CD14-positive monocyte (primary cell): ENCODE data around the gene MPPED1. TPM values are rescaled to one million over a fixed set of nuclear protein-coding genes. Genes with fewer than 3 reads are reported as not detected.

Experiments used
- DNase-seq, 3 donors: peaks; one replicate each; pipeline ENCODE4 v3.0.0-alpha.2; 2011 to 2022
- H2AFZ ChIP-seq: 2 replicates; pipeline ENCODE4 v1.6.0; 2012; ENCODE audit warnings: mild to moderate bottlenecking, low read depth, low read length, inconsistent platforms; ENCODE audit not compliant: insufficient read depth, poor library complexity, severe bottlenecking
- H3K27ac ChIP-seq, 2 donors: 1 replicate in 1 of 2; 2 replicates in 1 of 2; pipeline ENCODE4 v1.5.1; 2012 to 2013; ENCODE audit warnings: low read length in 2 of 2, control low read depth in 1 of 2, inconsistent platforms in 1 of 2, low read depth in 1 of 2, mild to moderate bottlenecking in 1 of 2
- H3K27me3 ChIP-seq, 2 donors: one replicate each; pipeline versions ENCODE4 v1.6.0 to v1.6.1; 2011 to 2013; ENCODE audit warnings: low read length in 2 of 2; ENCODE audit not compliant: control insufficient read depth in 2 of 2, insufficient read depth in 2 of 2
- H3K36me3 ChIP-seq, 2 donors: replicated peaks in 1 of 2; 1 replicate in 1 of 2; 2 replicates in 1 of 2; pipeline versions ENCODE4 v1.5.1 to v1.6.1; 2012 to 2013; ENCODE audit warnings: low read length in 2 of 2, control low read depth in 1 of 2, inconsistent platforms in 1 of 2, mild to moderate bottlenecking in 1 of 2; ENCODE audit not compliant: insufficient read depth in 2 of 2, control insufficient read depth in 1 of 2
- H3K4me1 ChIP-seq, 2 donors: 1 replicate in 1 of 2; 2 replicates in 1 of 2; pipeline versions ENCODE4 v1.5.1 to v1.6.1; 2012 to 2013; ENCODE audit warnings: low read length in 2 of 2, control low read depth in 1 of 2, inconsistent platforms in 1 of 2, mild to moderate bottlenecking in 1 of 2, moderate library complexity in 1 of 2; ENCODE audit not compliant: insufficient read depth in 2 of 2, control insufficient read depth in 1 of 2
- H3K4me2 ChIP-seq: replicated peaks from 2 replicates; pipeline ENCODE3; 2012; ENCODE audit warnings: low read length, moderate library complexity, mild to moderate bottlenecking; ENCODE audit not compliant: poor library complexity, severe bottlenecking; ENCODE audit errors: extremely low read depth
- H3K4me3 ChIP-seq, 3 experiments: fragments of 200-600 bp in 1 of 3; sonication (generic) in 1 of 3; replicated peaks in 1 of 3; 1 replicate in 2 of 3; 2 replicates in 1 of 3; pipeline ENCODE4 v1.5.1; 2011 to 2013; ENCODE audit warnings: low read length in 3 of 3, mild to moderate bottlenecking in 3 of 3, control low read depth in 2 of 3, low read depth in 2 of 3, inconsistent platforms in 1 of 3, moderate library complexity in 1 of 3
- H3K79me2 ChIP-seq: 2 replicates; pipeline ENCODE4 v1.6.0; 2012; ENCODE audit warnings: mild to moderate bottlenecking, control low read depth, inconsistent platforms, low read length, moderate library complexity; ENCODE audit not compliant: insufficient read depth
- H3K9ac ChIP-seq: 2 replicates; pipeline ENCODE4 v1.6.0; 2017; ENCODE audit warnings: low read length, mild to moderate bottlenecking; ENCODE audit not compliant: insufficient read depth, poor library complexity, severe bottlenecking
- H3K9me3 ChIP-seq, 2 donors: replicated peaks in 1 of 2; 1 replicate in 1 of 2; 2 replicates in 1 of 2; pipeline versions ENCODE4 v1.5.1 to v1.6.1; 2012 to 2013; ENCODE audit warnings: low read length in 2 of 2, control low read depth in 1 of 2; ENCODE audit not compliant: control insufficient read depth in 1 of 2, insufficient read depth in 1 of 2
- H4K20me1 ChIP-seq: 2 replicates; pipeline ENCODE4 v1.6.0; 2012; ENCODE audit warnings: mild to moderate bottlenecking, low read length, control low read depth, moderate library complexity; ENCODE audit not compliant: insufficient read depth
- H3K27ac Mint-ChIP-seq, 7 donors: one replicate each; pipeline ENCODE4 v1.8.0; 2020; ENCODE audit warnings: mild to moderate bottlenecking in 7 of 7, mixed read lengths in 7 of 7, moderate library complexity in 6 of 7, inconsistent platforms in 2 of 7
- H3K27me3 Mint-ChIP-seq, 3 donors: one replicate each; pipeline ENCODE4 v1.8.0; 2021 to 2022; ENCODE audit warnings: low read depth in 3 of 3, mild to moderate bottlenecking in 3 of 3, mixed read lengths in 3 of 3, moderate library complexity in 3 of 3, inconsistent platforms in 1 of 3
- H3K36me3 Mint-ChIP-seq, 2 donors: one replicate each; pipeline ENCODE4 v1.8.0; 2020; ENCODE audit warnings: mixed read lengths in 2 of 2, inconsistent platforms in 1 of 2, mild to moderate bottlenecking in 1 of 2
- H3K4me1 Mint-ChIP-seq: one replicate; pipeline ENCODE4 v1.8.0; 2020; ENCODE audit warnings: mild to moderate bottlenecking, mixed read lengths
- H3K4me3 Mint-ChIP-seq, 2 donors: one replicate each; pipeline ENCODE4 v1.8.0; 2020; ENCODE audit warnings: mild to moderate bottlenecking in 2 of 2, mixed read lengths in 2 of 2, moderate library complexity in 1 of 2
- H3K9me3 Mint-ChIP-seq, 7 donors: one replicate each; pipeline ENCODE4 v1.8.0; 2020 to 2022; ENCODE audit warnings: mixed read lengths in 7 of 7, mild to moderate bottlenecking in 6 of 7, moderate library complexity in 6 of 7, inconsistent platforms in 2 of 7
- CTCF ChIP-seq: fragments of 200-600 bp; IDR thresholded peaks from one replicate; pipeline ENCODE4 v1.8.0; 2022; ENCODE audit warnings: antibody characterized with exemption, mild to moderate bottlenecking
- WGBS: methylation state at CpG from one replicate; pipeline ENCODE4 v1.1.5; 2013; ENCODE audit warnings: missing lambda C conversion rate; ENCODE audit not compliant: insufficient coverage; 5-methylcytosine and 5-hydroxymethylcytosine counted together
- intact Hi-C, 2 donors: fragments of 100-400 bp; cut with micrococcal nuclease; formaldehyde crosslinking; loops; one replicate each; pipeline versions ENCODE4 v1.15.0 to v1.15.1; 2023
- polyA plus RNA-seq, 3 donors: library from polyadenylated mRNA; depleted of rRNA in 1 of 3; unstranded in 2 of 3; stranded (reverse) in 1 of 3; fragments of 300-500 nt in 2 of 3; fragments of >200 nt in 1 of 3; fragmentation: Illumina TruSeq in 2 of 3; gene quantifications; 1 replicate in 2 of 3; 2 replicates in 1 of 3; pipeline ENCODE4 v1.2.3, GENCODE V29; 2012 to 2021

MPPED1 gene
- polyA plus RNA-seq, 3 donors: not detected

DNA sequence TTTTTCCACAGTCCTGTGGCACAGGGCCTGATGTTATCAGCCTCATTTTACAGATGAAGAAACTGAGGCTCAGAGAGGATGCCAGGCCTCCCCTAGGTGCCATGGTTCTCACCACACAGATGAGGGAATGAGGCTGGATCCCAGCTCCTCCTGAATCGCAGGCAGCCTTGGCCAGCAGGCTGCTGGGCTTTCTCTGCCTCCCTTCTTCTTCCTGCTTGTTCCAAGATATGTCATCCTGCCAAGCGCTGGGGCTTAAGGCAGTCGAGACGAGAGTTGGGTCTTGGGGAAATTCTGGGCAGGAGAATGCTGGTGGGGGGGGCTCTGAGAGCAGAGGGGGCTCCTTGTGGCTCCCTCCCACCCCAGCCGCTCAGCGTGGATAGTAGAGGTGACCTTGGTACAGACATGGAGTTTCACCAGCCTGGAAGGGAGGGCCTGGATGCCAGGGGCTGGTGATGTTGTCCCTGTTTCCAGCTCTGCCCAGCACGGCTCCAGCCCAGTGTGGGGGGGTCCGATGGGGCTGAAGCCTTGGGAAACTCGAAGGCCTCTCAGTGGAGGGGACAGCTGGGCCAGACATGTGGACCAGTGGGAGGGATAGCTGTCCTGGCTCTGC is 16.6 kb upstream of the MPPED1 start:
- no peaks in the 10 kb centered on the region for H3K9me3 Mint-ChIP-seq
- no peaks in the 10 kb centered on the region for H3K27me3 ChIP-seq
- H3K9me3 ChIP-seq: no peaks in the 10 kb centered on the region
- no peaks in the 10 kb centered on the region for H3K36me3 Mint-ChIP-seq
- DNase-seq: no peak
- H3K27ac ChIP-seq: no peak overlapping the region
- no peaks in the 10 kb centered on the region for H3K4me1 Mint-ChIP-seq
- no peaks in the 10 kb centered on the region for H3K36me3 ChIP-seq
- WGBS: 97% methylated on average over 3 of the region's 9 CpGs
- no peak overlapping the region for H3K4me2 ChIP-seq
- no peaks in the 10 kb centered on the region for H3K79me2 ChIP-seq
- no peak overlapping the region for H3K27ac Mint-ChIP-seq
- H3K4me3 ChIP-seq: no peak overlapping the region
- H3K4me3 Mint-ChIP-seq: no peak overlapping the region
- H3K27me3 Mint-ChIP-seq: peaks cover 5 to 10% (median 8%) of the 10 kb centered on the region in 3 donors
- H3K4me1 ChIP-seq: no peaks in the 10 kb centered on the region
- H2AFZ ChIP-seq: no peak overlapping the region
- TF ChIP-seq CTCF: no peak
- intact Hi-C loops: no loop called here
- H4K20me1 ChIP-seq: no peaks in the 10 kb centered on the region
- no peak overlapping the region for H3K9ac ChIP-seq

DNA sequence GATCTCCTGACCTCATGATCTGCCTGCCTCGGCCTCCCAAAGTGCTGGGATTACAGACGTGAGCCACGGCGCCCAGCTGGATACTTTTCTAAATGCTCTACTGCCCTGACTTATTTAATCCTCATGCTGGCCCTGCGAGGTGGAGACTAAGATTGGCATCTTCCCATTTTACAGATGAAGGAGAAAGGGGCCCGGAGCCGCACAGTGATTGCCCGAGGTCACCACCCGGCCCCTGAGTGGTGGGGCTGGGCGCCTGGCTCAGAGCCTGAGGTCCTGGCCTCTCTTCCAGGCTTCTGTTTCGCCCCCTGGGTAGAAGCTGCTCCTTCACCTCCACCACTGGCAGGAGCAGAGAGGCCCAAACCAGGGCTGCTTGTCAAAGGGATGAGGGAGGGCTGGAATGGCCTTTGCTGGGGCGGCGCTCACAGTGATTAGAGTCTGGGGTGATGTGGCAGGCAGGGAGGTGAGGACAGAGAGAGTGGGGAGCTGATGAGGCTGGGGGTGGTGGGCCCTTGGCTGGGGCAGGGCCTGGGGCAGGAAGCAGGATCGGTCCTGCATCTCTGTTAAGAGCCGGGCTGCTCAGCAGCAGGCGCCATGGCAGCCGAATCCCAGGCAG is 15.4 kb upstream of the MPPED1 start:
- no peak for TF ChIP-seq CTCF
- H4K20me1 ChIP-seq: no peaks in the 10 kb centered on the region
- H3K27me3 ChIP-seq: no peaks in the 10 kb centered on the region
- H3K9me3 ChIP-seq: no peaks in the 10 kb centered on the region
- no peaks in the 10 kb centered on the region for H3K36me3 Mint-ChIP-seq
- no peaks in the 10 kb centered on the region for H3K4me1 ChIP-seq
- peaks cover 0 to 2% (median 0%) of the 10 kb centered on the region in 7 donors for H3K9me3 Mint-ChIP-seq
- intact Hi-C loops: no loop called here
- WGBS: 85% methylated on average over 10 of the region's 17 CpGs
- H3K27ac ChIP-seq: no peak overlapping the region
- no peak overlapping the region for H3K4me3 Mint-ChIP-seq
- no peaks in the 10 kb centered on the region for H3K79me2 ChIP-seq
- H3K36me3 ChIP-seq: no peaks in the 10 kb centered on the region
- no peak overlapping the region for H3K4me2 ChIP-seq
- H3K9ac ChIP-seq: no peak overlapping the region
- H3K27me3 Mint-ChIP-seq: peaks cover 5 to 10% (median 8%) of the 10 kb centered on the region in 3 donors
- H3K4me3 ChIP-seq: no peak overlapping the region
- peak overlapping the region in 2 of 7 donors; percentile 12 to 41 for H3K27ac Mint-ChIP-seq
- DNase-seq: no peak
- H2AFZ ChIP-seq: no peak overlapping the region
- no peaks in the 10 kb centered on the region for H3K4me1 Mint-ChIP-seq
